ENCODE data around the gene SSB. TPM values are rescaled to one million over a fixed set of nuclear protein-coding genes. Genes with fewer than 3 reads are reported as not detected.

Gene SSB
- total and polyA plus RNA-seq, 2 of the 13 experiments (the other 11 are each of a cell fraction or from before 2014, with no cell fraction given): 109 to 208 TPM

GRCh38 chr2:169827272-169828140 is 28.8 kb downstream of the SSB start, which contains the start of gene UBR3 (continued):
- TF ChIP-seq SMYD3 (CRISPR knock-in tag; IDR thresholded peaks at IDR 0.05): no peak
- TF ChIP-seq TGIF2 (CRISPR knock-in tag; IDR thresholded peaks at IDR 0.05): no peak
- no peak for TF ChIP-seq ZSCAN30 (CRISPR knock-in tag; IDR thresholded peaks at IDR 0.05)
- peak in 1 of 2 experiments; percentile 49; a peak in 1 of 4 replicates for TF ChIP-seq KLF16 (CRISPR knock-in tag; IDR thresholded peaks at IDR 0.05)
- peak; percentile 61 for TF ChIP-seq HNRNPK (IDR thresholded peaks at IDR 0.05; ENCODE audit: low read depth, low read length, poor library complexity, severe bottlenecking)
- TF ChIP-seq PLRG1 (conservative IDR thresholded peaks at IDR 0.05): no peak
- TF ChIP-seq MBD4 (IDR thresholded peaks at IDR 0.05; ENCODE audit: borderline replicate concordance, low read length): no peak
- TF ChIP-seq CBX5 (CRISPR knock-in tag; IDR thresholded peaks at IDR 0.05; ENCODE audit: borderline replicate concordance): 0 out of 2 replicates have a peak, but pooled peaks have one; percentile 18
- TF ChIP-seq SMAD1 (CRISPR knock-in tag; IDR thresholded peaks at IDR 0.05; ENCODE audit: borderline replicate concordance, low read depth): no peak
- no peak for TF ChIP-seq ZBTB42 (CRISPR knock-in tag; IDR thresholded peaks at IDR 0.05)
- TF ChIP-seq ZNF136 (CRISPR knock-in tag; IDR thresholded peaks at IDR 0.05; ENCODE audit: low read depth): no peak
- TF ChIP-seq CHCHD3 (CRISPR knock-in tag; IDR thresholded peaks at IDR 0.05): peak; percentile 27; the same call in 1 of the 2 replicates
- TF ChIP-seq SMC3 (IDR thresholded peaks at IDR 0.05; ENCODE audit: low read length): no peak
- TF ChIP-seq, protein P1, sequence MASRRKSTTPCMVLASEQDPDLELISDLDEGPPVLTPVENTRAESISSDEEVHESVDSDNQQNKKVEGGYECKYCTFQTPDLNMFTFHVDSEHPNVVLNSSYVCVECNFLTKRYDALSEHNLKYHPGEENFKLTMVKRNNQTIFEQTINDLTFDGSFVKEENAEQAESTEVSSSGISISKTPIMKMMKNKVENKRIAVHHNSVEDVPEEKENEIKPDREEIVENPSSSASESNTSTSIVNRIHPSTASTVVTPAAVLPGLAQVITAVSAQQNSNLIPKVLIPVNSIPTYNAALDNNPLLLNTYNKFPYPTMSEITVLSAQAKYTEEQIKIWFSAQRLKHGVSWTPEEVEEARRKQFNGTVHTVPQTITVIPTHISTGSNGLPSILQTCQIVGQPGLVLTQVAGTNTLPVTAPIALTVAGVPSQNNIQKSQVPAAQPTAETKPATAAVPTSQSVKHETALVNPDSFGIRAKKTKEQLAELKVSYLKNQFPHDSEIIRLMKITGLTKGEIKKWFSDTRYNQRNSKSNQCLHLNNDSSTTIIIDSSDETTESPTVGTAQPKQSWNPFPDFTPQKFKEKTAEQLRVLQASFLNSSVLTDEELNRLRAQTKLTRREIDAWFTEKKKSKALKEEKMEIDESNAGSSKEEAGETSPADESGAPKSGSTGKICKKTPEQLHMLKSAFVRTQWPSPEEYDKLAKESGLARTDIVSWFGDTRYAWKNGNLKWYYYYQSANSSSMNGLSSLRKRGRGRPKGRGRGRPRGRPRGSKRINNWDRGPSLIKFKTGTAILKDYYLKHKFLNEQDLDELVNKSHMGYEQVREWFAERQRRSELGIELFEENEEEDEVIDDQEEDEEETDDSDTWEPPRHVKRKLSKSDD (CRISPR knock-in tag; IDR thresholded peaks at IDR 0.05; ENCODE audit: low read depth): no peak
- TF ChIP-seq, protein P2, sequence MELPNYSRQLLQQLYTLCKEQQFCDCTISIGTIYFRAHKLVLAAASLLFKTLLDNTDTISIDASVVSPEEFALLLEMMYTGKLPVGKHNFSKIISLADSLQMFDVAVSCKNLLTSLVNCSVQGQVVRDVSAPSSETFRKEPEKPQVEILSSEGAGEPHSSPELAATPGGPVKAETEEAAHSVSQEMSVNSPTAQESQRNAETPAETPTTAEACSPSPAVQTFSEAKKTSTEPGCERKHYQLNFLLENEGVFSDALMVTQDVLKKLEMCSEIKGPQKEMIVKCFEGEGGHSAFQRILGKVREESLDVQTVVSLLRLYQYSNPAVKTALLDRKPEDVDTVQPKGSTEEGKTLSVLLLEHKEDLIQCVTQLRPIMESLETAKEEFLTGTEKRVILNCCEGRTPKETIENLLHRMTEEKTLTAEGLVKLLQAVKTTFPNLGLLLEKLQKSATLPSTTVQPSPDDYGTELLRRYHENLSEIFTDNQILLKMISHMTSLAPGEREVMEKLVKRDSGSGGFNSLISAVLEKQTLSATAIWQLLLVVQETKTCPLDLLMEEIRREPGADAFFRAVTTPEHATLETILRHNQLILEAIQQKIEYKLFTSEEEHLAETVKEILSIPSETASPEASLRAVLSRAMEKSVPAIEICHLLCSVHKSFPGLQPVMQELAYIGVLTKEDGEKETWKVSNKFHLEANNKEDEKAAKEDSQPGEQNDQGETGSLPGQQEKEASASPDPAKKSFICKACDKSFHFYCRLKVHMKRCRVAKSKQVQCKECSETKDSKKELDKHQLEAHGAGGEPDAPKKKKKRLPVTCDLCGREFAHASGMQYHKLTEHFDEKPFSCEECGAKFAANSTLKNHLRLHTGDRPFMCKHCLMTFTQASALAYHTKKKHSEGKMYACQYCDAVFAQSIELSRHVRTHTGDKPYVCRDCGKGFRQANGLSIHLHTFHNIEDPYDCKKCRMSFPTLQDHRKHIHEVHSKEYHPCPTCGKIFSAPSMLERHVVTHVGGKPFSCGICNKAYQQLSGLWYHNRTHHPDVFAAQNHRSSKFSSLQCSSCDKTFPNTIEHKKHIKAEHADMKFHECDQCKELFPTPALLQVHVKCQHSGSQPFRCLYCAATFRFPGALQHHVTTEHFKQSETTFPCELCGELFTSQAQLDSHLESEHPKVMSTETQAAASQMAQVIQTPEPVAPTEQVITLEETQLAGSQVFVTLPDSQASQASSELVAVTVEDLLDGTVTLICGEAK (IDR thresholded peaks at IDR 0.05): no peak
- TF ChIP-seq, protein P2 (CRISPR knock-in tag; IDR thresholded peaks at IDR 0.05): no peak
- no peak for TF ChIP-seq MAF1 (CRISPR knock-in tag; IDR thresholded peaks at IDR 0.05; ENCODE audit: borderline replicate concordance)

Measured in HepG2 (cell line).